Neural cell (in vitro differentiated cells): Measurements from ENCODE around the gene MPIG6B. TPM values are rescaled to one million over a fixed set of nuclear protein-coding genes. Genes with fewer than 3 reads are reported as not detected.

ENCODE experiments used
- H2AFZ ChIP-seq: fragments of 200-600, 300-800 bp; sonication (generic), shearing (Covaris generic); 2 replicates; pipeline ENCODE4 v1.6.0; 2014; ENCODE audit warnings: low read depth, mild to moderate bottlenecking, antibody characterized with exemption, low read length, moderate library complexity
- H3F3A ChIP-seq: fragments of 200-600 bp; shearing (Covaris generic); 2 replicates; pipeline ENCODE4 v1.6.1; 2016; ENCODE audit warnings: mild to moderate bottlenecking, moderate library complexity, mixed read lengths, antibody characterized with exemption, low read length; ENCODE audit not compliant: insufficient read depth, poor library complexity, severe bottlenecking
- H3K27ac ChIP-seq: fragments of 200-600, 300-800 bp; sonication (generic), shearing (Covaris generic); 2 replicates; pipeline ENCODE4 v1.5.1; 2014; ENCODE audit warnings: mild to moderate bottlenecking, low read length, moderate library complexity
- H3K27me3 ChIP-seq: fragments of 300-800, 200-600 bp; sonication (generic), shearing (Covaris generic); 2 replicates; pipeline ENCODE4 v1.6.0; 2014; ENCODE audit warnings: mild to moderate bottlenecking, low read depth, low read length, moderate library complexity; ENCODE audit not compliant: insufficient read depth
- H3K36me3 ChIP-seq: fragments of 300-800, 200-600 bp; sonication (generic), shearing (Covaris generic); 2 replicates; pipeline ENCODE4 v1.5.1; 2014; ENCODE audit warnings: mild to moderate bottlenecking, antibody characterized with exemption, low read length, moderate library complexity; ENCODE audit not compliant: insufficient read depth
- H3K4me2 ChIP-seq: fragments of 300-800, 200-600 bp; sonication (generic), shearing (Covaris generic); 2 replicates; pipeline ENCODE4 v1.6.0; 2014; ENCODE audit warnings: mild to moderate bottlenecking, low read length
- H3K4me3 ChIP-seq: fragments of 300-800, 200-600 bp; sonication (generic), shearing (Covaris generic); 2 replicates; pipeline ENCODE4 v1.5.1; 2014; ENCODE audit warnings: mild to moderate bottlenecking, low read length, moderate library complexity
- H3K79me2 ChIP-seq: fragments of 200-600 bp; shearing (Covaris generic); replicated peaks from 2 replicates; pipeline ENCODE4 v1.6.0; 2014; ENCODE audit warnings: mild to moderate bottlenecking, low read length, moderate library complexity; ENCODE audit not compliant: insufficient read depth
- H3K9ac ChIP-seq: fragments of 300-800, 200-600 bp; sonication (generic), shearing (Covaris generic); 2 replicates; pipeline ENCODE4 v1.6.1; 2016; ENCODE audit warnings: mild to moderate bottlenecking, low read length, mixed read lengths
- H3K9me2 ChIP-seq: fragments of 200-600 bp; shearing (Covaris generic); 2 replicates; pipeline ENCODE4 v1.6.1; 2016; ENCODE audit warnings: mild to moderate bottlenecking, low read length, mixed read lengths; ENCODE audit not compliant: insufficient read depth
- H3K9me3 ChIP-seq: fragments of 200-600, 300-800 bp; sonication (generic), shearing (Covaris generic); 2 replicates; pipeline ENCODE4 v1.6.1; 2016; ENCODE audit warnings: mild to moderate bottlenecking, mixed run types, low read length, moderate library complexity, mixed read lengths
- H4K20me1 ChIP-seq: fragments of 200-600 bp; shearing (Covaris generic); 2 replicates; pipeline ENCODE4 v1.6.1; 2016; ENCODE audit warnings: mild to moderate bottlenecking, mixed run types; ENCODE audit not compliant: insufficient read depth
- EP300 ChIP-seq: fragments of 450-650 bp; conservative IDR thresholded peaks from 2 replicates; pipeline ENCODE4 v1.6.1; 2014; ENCODE audit warnings: antibody characterized with exemption, mild to moderate bottlenecking, moderate library complexity; ENCODE audit not compliant: poor library complexity, severe bottlenecking
- EZH2 ChIP-seq: fragments of 200-600, 300-800 bp; shearing (Covaris generic), sonication (generic); IDR thresholded peaks from 2 replicates; pipeline ENCODE4 v1.6.1; 2014; ENCODE audit warnings: antibody characterized with exemption, low read length, borderline replicate concordance, mild to moderate bottlenecking; ENCODE audit not compliant: insufficient read depth, poor library complexity, severe bottlenecking
- MXI1 ChIP-seq: fragments of 450-650 bp; conservative IDR thresholded peaks from 2 replicates; pipeline ENCODE4 v1.6.1; 2014; ENCODE audit warnings: antibody characterized with exemption, mild to moderate bottlenecking; ENCODE audit not compliant: poor library complexity, severe bottlenecking
- POLR2AphosphoS5 ChIP-seq: IDR thresholded peaks from 2 replicates; pipeline ENCODE4 v1.6.1; 2012
- RAD21 ChIP-seq: fragments of 450-650 bp; conservative IDR thresholded peaks from 2 replicates; pipeline ENCODE4 v1.6.1; 2014; ENCODE audit warnings: antibody characterized with exemption, mild to moderate bottlenecking, moderate library complexity
- REST ChIP-seq: IDR thresholded peaks from 2 replicates; pipeline ENCODE4 v1.6.1; 2012; ENCODE audit warnings: borderline replicate concordance
- SMC3 ChIP-seq: fragments of 450-650 bp; conservative IDR thresholded peaks from 2 replicates; pipeline ENCODE4 v1.6.1; 2014; ENCODE audit warnings: antibody characterized with exemption, mild to moderate bottlenecking, moderate library complexity; ENCODE audit not compliant: poor library complexity
- TAF1 ChIP-seq: IDR thresholded peaks from 2 replicates; pipeline ENCODE4 v1.6.1; 2012; ENCODE audit warnings: low read depth
- polyA plus RNA-seq: library from polyadenylated mRNA; depleted of rRNA; stranded (reverse); fragments of >200 nt; gene quantifications from 2 replicates; pipeline ENCODE4 v1.2.3, GENCODE V29; 2014
- TF ChIP-seq, protein P1 (sequence below): fragments of 450-650 bp; IDR thresholded peaks from 2 replicates; pipeline ENCODE4 v1.5.1; 2014; ENCODE audit warnings: antibody characterized with exemption, mild to moderate bottlenecking, moderate library complexity; ENCODE audit not compliant: poor library complexity, severe bottlenecking

Gene MPIG6B
- polyA plus RNA-seq, 1 donor from 2014 or later: not detected

- Histone ChIP-seq H3K36me3 (no peaks in the 10 kb centered on the region), H3K9me3 (no peaks in the 10 kb centered on the region), H4K20me1 (no peaks in the 10 kb centered on the region), H3K9me2 (no peaks in the 10 kb centered on the region), H2AFZ (no peak overlapping the region), H3K79me2 (no peaks in the 10 kb centered on the region), H3K9ac (no peak overlapping the region), H3K4me2 (no peak overlapping the region), H3F3A (no peaks in the 10 kb centered on the region), H3K4me3 (no peak overlapping the region), H3K27me3 (no peaks in the 10 kb centered on the region), H3K27ac (no peak overlapping the region)
- TF ChIP-seq EZH2 (no peak), REST (no peak), POLR2AphosphoS5 (no peak), SMC3 (no peak), RAD21 (no peak), MXI1 (no peak), EP300 (no peak)
- TF ChIP-seq, protein P1, sequence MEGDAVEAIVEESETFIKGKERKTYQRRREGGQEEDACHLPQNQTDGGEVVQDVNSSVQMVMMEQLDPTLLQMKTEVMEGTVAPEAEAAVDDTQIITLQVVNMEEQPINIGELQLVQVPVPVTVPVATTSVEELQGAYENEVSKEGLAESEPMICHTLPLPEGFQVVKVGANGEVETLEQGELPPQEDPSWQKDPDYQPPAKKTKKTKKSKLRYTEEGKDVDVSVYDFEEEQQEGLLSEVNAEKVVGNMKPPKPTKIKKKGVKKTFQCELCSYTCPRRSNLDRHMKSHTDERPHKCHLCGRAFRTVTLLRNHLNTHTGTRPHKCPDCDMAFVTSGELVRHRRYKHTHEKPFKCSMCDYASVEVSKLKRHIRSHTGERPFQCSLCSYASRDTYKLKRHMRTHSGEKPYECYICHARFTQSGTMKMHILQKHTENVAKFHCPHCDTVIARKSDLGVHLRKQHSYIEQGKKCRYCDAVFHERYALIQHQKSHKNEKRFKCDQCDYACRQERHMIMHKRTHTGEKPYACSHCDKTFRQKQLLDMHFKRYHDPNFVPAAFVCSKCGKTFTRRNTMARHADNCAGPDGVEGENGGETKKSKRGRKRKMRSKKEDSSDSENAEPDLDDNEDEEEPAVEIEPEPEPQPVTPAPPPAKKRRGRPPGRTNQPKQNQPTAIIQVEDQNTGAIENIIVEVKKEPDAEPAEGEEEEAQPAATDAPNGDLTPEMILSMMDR: no peak
Observed at GRCh38 chr6:31691564-31692108, 31.5 kb upstream of the MPIG6B start.

DNA sequence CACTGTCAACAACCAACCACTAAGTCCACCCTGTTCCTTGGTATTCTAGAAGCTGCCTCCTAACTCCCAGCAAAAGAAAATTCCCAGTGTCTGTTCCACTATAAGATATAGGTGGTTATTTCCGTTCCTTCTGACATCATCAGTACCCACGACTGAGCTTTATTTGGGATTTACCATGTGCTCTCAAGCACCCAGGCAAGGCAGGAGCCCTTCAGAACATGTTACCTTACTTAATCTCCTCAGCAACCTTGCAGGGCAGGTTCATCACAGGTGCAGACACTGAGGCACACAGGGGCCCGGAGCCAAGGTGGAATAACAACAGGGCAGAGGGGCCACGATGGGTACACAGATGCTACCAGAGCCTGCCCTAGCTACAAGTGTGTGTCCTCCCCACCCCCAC lies 30.8 kb upstream of the MPIG6B start:
- Histone ChIP-seq H4K20me1 (no peaks in the 10 kb centered on the region), H2AFZ (no peak overlapping the region), H3K27me3 (no peaks in the 10 kb centered on the region), H3K79me2 (no peaks in the 10 kb centered on the region), H3F3A (no peaks in the 10 kb centered on the region), H3K4me3 (no peak overlapping the region), H3K27ac (no peak overlapping the region), H3K4me2 (no peak overlapping the region), H3K9ac (no peak overlapping the region), H3K9me3 (no peaks in the 10 kb centered on the region), H3K36me3 (no peaks in the 10 kb centered on the region), H3K9me2 (no peaks in the 10 kb centered on the region)
- TF ChIP-seq EP300 (no peak), RAD21 (no peak), POLR2AphosphoS5 (no peak), TAF1 (no peak), SMC3 (no peak)
- TF ChIP-seq, protein P1: no peak
